Skeletal muscle tissue (tissue), 4 donors: ENCODE results near the gene MEIOB. TPM values are rescaled to one million over a fixed set of nuclear protein-coding genes. Genes with fewer than 3 reads are reported as not detected.
"Not testable (repeated sequence)": the region's sequence is repeated elsewhere in the genome, so short reads cannot be mapped to it uniquely, and the experiment has no call there.

Experiments
- H3K27ac ChIP-seq: one replicate; pipeline ENCODE4 v1.7.0; 2013; ENCODE audit warnings: mild to moderate bottlenecking, low read depth, low read length, inconsistent platforms
- H3K27me3 ChIP-seq, 3 donors: one replicate each; pipeline ENCODE4 v1.7.0; 2013; ENCODE audit warnings: low read length in 3 of 3; ENCODE audit not compliant: control insufficient read depth in 3 of 3, insufficient read depth in 3 of 3
- H3K36me3 ChIP-seq, 3 donors: one replicate each; pipeline ENCODE4 v1.7.0; 2013; ENCODE audit warnings: low read length in 3 of 3; ENCODE audit not compliant: control insufficient read depth in 3 of 3, insufficient read depth in 3 of 3
- H3K4me1 ChIP-seq, 3 donors: one replicate each; pipeline ENCODE4 v1.7.0; 2013; ENCODE audit warnings: low read length in 3 of 3, mild to moderate bottlenecking in 3 of 3; ENCODE audit not compliant: control insufficient read depth in 3 of 3, insufficient read depth in 3 of 3
- H3K4me3 ChIP-seq, 3 donors: one replicate each; pipeline ENCODE4 v1.7.0; 2013; ENCODE audit warnings: low read length in 3 of 3
- H3K9ac ChIP-seq, 3 donors: one replicate each; pipeline ENCODE4 v1.7.0; 2013; ENCODE audit warnings: low read length in 3 of 3, mild to moderate bottlenecking in 3 of 3, moderate library complexity in 2 of 3, low read depth in 1 of 3
- H3K9me3 ChIP-seq, 3 donors: one replicate each; pipeline ENCODE4 v1.7.0; 2013; ENCODE audit warnings: low read length in 3 of 3; ENCODE audit not compliant: control insufficient read depth in 3 of 3
- total RNA-seq: library from RNA; depleted of rRNA; stranded (reverse); fragments of >200 nt; gene quantifications from one replicate; pipeline ENCODE4 v1.2.3, GENCODE V29; 2014
- donor health status: Osteomylitis.

MEIOB gene
- total RNA-seq, 1 donor from 2014 or later, result under 0.01 TPM

DNA sequence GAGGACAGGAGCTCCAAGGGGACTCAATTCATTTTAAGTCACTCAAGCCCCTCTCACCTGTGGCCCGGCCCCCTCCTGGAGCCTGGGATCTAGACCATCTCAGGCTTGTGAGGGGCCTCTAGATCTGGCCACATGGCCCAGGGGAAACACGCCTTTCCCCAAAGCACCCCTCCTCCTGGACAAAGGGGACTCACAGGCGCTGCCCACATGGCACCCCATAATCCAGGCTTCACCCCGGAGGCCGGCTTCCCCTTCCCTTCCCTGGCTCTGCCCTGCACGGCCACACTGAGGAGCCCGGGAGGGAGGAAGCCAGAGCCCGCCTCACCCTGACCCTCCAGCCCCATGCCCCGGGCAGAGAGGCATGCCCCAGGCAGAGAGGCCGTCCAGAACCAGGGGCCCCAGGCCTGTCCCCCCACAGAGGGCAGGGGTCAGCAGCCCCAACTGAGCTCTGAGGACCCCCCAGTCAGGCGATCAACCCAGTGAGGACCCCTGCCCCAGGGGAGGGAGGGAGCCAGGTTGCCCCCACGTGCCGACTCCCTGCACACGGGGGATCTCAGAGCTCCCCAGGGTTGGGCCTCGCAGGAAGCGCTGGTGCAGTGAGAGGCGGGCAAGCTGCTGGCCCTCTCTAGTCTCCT is 35.4 kb upstream of the MEIOB start:
- no peaks in the 10 kb centered on the region for H3K4me1 ChIP-seq
- H3K4me3 ChIP-seq, result no peak overlapping the region
- no peaks in the 10 kb centered on the region for H3K36me3 ChIP-seq
- H3K27me3 ChIP-seq, result peaks cover 42 to 58% (median 53%) of the 10 kb centered on the region in 3 donors
- no peak overlapping the region for H3K9ac ChIP-seq
- H3K27ac ChIP-seq, result no peak overlapping the region
- H3K9me3 ChIP-seq, result no peaks in the 10 kb centered on the region

DNA sequence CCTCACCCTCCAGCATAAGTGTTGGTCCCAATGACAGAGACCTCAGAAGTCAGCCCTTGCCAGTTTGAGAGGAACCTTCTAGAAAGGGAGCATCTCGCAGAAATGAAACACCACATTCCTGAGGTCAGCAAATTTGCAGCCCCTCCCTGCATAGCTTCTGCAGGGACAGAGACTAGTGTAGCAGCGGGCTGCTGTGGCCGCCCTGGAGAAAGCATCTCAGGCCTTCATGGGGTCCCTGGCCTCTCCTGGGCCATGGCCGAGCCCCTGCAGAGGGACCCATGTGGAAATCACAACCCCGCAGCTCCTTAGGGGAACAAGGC is 34.8 kb upstream of the MEIOB start:
- H3K27me3 ChIP-seq, result peaks cover 43 to 58% (median 53%) of the 10 kb centered on the region in 3 donors
- no peak overlapping the region for H3K9ac ChIP-seq
- H3K4me1 ChIP-seq, result no peaks in the 10 kb centered on the region
- H3K9me3 ChIP-seq, result no peaks in the 10 kb centered on the region
- H3K4me3 ChIP-seq, result no peak overlapping the region
- no peaks in the 10 kb centered on the region for H3K36me3 ChIP-seq
- no peak overlapping the region for H3K27ac ChIP-seq

DNA sequence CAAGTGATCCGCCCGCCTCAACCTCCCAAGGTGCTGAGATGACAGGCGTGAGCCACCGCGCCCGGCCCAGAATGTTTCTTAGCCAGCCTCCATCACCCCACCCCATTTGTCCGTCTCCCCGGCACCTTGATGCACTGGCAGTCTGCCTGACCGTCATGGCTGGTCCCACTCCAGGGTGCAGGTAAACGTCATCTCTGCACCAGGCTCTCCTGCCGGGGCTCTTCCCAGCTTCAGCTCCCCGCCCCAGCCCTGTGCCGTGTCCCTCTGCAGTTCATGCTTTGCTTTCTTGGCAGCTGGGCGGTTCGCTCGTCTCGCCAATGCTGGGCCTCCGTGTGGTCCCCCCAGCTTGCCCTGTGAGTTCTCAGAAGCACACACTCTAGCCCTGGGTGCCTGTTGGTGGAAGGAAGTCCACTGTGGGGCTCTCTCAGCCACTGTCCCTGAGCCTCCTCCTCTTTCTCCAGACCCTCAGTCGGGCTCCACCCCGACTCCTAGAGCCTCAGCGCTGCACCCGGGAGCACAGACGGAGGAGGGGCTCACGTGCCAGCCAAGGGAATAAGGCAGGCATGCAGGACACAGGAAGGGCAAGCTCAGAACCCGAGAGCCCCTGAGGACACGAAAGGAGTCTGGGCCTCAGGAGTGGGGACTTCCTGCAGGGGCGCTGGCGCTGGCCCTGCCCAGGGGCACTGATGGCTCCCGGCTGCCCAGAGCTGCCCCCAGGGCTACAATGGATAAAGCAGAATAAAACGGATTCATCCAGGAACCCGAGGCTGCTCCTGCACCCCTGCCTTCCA is 34.3 kb upstream of the MEIOB start:
- Histone ChIP-seq H3K4me1 (no peaks in the 10 kb centered on the region), H3K9me3 (no peaks in the 10 kb centered on the region), H3K27me3 (peaks cover 43 to 58% (median 53%) of the 10 kb centered on the region in 3 donors), H3K27ac (no peak overlapping the region), H3K36me3 (no peaks in the 10 kb centered on the region), H3K4me3 (no peak overlapping the region), H3K9ac (no peak overlapping the region)

DNA sequence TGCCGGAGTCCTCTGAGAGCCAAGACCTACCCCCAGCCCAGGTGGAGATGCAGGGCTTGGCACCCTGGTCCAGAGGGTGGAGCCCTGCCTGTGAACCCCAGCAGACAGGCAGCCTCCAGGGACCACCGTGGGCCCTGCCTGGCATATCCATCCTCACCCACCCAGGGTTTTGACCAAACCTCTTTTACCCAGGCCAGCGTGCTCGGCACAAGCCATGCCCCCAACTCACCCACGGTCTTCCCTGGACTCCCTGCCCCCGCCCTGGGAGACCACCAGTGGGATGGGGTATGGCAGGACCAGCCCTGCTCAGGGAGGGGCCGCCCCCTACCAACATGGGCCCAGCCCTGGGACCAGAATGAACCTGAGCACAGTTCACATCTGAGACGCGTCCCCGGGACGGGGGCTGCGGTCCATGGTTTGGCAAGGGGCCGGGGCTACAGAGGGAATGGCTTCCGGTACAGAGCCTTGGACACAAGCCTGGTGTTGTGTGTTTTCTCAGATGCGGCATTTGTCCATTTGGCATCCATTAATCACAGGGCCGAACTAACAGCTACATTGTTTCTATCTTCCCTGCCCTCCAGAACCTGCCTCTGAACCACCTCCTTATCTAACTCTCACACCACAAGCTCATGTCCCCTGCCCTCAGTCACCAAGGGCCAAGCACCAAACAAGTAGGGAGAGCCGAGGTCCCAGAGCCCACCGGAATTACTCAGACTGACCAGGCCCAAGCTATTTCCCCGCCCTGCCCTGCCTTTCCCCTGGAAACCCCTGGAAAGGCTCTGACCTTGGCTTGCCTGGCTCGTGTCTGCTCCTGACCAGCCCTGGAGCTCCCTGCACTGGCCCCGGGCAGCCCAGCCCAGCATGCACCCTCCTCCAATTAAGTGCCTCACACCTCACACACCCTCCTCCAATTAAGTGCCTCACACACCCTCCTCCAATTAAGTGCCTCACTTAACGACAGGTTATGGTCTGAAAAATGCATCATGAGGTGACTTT is 32.2 kb upstream of the MEIOB start:
- H3K27me3 ChIP-seq, result peaks cover 42 to 56% (median 53%) of the 10 kb centered on the region in 3 donors
- H3K9ac ChIP-seq, result no peak overlapping the region
- no peaks in the 10 kb centered on the region for H3K9me3 ChIP-seq
- no peaks in the 10 kb centered on the region for H3K4me1 ChIP-seq
- no peaks in the 10 kb centered on the region for H3K36me3 ChIP-seq
- H3K4me3 ChIP-seq, result no peak overlapping the region
- H3K27ac ChIP-seq, result no peak overlapping the region

DNA sequence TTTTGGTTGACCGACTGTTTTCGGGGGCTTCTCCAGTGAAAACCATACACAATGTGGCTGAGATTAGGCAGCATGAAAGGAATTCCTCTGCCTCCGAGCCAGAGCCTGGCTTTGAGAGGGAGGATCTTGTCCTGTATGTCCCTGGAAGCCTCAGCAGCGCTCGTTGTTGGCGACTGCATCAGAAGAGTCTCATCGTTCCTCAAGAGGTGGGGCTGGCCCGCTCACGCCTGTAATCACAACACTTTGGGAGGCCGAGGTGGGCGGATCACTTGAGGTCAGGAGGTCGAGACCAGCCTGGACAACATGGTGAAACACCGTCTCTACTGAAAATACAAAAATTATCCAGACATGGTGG is 31.2 kb upstream of the MEIOB start:
- H3K9ac ChIP-seq, result no peak overlapping the region
- H3K27ac ChIP-seq, result no peak overlapping the region
- no peaks in the 10 kb centered on the region for H3K9me3 ChIP-seq
- H3K36me3 ChIP-seq, result no peaks in the 10 kb centered on the region
- H3K27me3 ChIP-seq, result peaks cover 33 to 52% (median 49%) of the 10 kb centered on the region in 3 donors
- H3K4me1 ChIP-seq, result no peaks in the 10 kb centered on the region
- H3K4me3 ChIP-seq, result no peak overlapping the region

DNA sequence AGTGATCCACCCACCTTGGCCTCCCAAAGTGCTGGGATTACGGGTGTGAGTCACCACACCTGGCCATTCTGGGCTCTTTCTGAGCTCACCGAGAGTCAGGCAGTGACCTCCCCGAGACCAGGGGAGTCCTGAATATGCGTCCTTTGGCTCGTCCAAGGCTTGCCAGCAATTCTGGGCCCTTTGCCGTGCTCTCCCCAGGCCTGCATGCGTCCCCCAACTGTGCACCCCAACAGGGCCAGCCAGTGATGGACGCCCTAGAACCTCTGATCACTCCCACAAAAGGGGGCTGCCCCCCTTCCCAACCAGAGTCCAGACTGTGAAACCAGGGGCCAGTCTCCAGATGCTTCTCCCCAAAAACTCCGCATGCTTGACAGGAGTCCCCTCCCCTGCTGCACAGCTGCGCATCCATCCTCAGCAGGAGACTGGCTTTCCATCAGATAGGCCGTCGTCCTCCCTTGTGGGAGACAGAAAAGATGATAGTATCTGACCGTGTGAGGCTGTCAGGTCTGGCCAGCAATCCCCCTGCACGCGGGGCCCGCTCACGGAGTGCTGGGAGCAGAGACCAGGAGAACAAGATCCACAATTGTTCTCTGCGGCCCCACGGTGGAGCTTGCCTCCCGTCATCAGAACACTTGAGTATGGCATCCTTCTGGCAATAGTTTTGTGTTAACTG is 30.7 kb upstream of the MEIOB start:
- H3K27me3 ChIP-seq, result peaks cover 32 to 50% (median 45%) of the 10 kb centered on the region in 3 donors
- no peak overlapping the region for H3K27ac ChIP-seq
- H3K4me1 ChIP-seq, result no peaks in the 10 kb centered on the region
- no peak overlapping the region for H3K4me3 ChIP-seq
- H3K9ac ChIP-seq, result no peak overlapping the region
- no peaks in the 10 kb centered on the region for H3K9me3 ChIP-seq
- H3K36me3 ChIP-seq, result no peaks in the 10 kb centered on the region

DNA sequence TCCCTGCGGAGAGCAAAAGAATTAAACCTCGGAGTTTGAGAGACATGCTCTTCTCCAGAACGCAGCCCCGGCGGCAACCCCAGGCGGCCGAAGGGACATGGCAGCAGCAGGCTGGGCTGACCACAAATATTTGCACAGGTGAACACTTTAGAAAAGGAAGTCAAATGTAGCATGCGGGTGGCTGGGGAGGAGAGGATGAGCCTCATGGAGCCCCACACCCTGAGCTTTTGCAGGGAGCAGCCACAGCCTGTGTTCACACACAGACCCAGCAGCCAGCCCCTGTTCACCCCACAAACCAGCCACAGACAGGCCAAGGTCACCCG is 28.4 kb upstream of the MEIOB start:
- H3K4me1 ChIP-seq, result no peaks in the 10 kb centered on the region
- H3K27ac ChIP-seq, result no peak overlapping the region
- no peak overlapping the region for H3K4me3 ChIP-seq
- H3K9me3 ChIP-seq, result no peaks in the 10 kb centered on the region
- H3K9ac ChIP-seq, result no peak overlapping the region
- peaks cover 32 to 41% (median 38%) of the 10 kb centered on the region in 3 donors for H3K27me3 ChIP-seq
- H3K36me3 ChIP-seq, result no peaks in the 10 kb centered on the region

DNA sequence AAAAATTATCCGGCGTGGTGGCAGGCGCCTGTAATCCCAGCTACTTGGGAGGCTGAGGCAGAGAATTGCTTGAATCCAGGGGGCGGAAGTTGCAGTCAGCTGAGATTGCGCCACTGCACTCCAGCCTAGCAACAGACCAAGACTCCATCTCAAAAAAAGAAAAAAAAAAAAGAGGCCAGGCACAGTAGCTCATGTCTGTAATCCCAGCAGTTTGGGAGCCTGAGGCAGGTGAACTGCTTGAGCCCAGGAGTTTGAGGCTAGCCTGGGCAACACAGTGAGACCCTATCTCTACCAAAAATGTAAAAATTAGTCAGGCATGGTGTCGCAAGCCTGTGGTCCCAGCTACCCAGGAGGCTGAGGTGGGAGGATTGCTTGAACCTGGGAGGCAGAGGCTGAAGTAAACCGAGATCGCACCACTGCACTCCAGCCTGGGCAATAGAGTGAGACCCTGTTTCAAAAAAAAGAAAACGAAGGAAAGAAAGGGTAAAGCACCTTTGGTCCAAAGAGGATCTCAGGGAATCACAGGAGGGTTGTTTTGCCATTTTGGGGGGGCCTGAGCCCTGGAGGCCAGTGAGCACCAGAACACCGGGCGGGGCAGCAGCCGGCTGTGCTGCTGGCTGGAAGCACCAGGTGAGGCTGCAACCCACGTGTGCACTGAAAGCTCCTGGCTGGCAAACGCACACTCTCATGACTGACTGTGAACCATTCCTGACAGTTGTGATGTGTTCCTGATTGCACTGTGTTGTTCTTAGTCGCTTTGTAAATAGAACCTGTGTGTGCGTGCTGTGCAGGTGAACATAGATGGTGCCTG is 27.9 kb upstream of the MEIOB start:
- Histone ChIP-seq H3K9ac (no peak overlapping the region), H3K27me3 (peaks cover 32 to 41% (median 38%) of the 10 kb centered on the region in 3 donors)

DNA sequence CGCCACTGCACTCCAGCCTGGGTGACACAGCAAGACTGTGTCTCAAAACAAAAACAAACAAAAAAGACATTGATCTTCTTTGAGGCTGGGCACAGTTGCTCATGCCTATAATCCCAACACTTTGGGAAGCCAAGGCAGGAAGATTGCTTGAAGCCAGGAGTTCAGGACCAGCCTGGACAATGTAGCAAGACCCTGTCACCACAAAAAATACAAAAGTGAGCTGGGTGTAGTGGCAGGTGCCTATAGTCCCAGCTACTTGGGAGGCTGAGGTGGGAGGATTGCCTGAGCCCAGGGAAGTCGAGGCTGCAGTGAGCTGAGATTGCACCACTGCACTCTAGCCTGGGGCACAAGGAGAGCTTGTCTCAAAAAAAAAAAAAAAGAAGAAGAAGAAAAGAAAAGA is 25.7 kb upstream of the MEIOB start:
- peaks cover 25 to 26% (median 26%) of the 10 kb centered on the region in 3 donors for H3K27me3 ChIP-seq
- not testable (repeated sequence) for H3K36me3 ChIP-seq, H3K4me1 ChIP-seq, H3K9me3 ChIP-seq, H3K4me3 ChIP-seq, H3K27ac ChIP-seq, H3K9ac ChIP-seq

More for the DNA sequence above, 27.9 kb upstream of the MEIOB start:
- no peaks in the 10 kb centered on the region for H3K4me1 ChIP-seq
- no peak overlapping the region for H3K27ac ChIP-seq
- no peak overlapping the region for H3K4me3 ChIP-seq
- no peaks in the 10 kb centered on the region for H3K9me3 ChIP-seq
- no peaks in the 10 kb centered on the region for H3K36me3 ChIP-seq
